ENCODE measurements around the gene SLX4IP.

GRCh38 chr20:10527781-10528180 lies 92.7 kb downstream of the SLX4IP start:
- TF ChIP-seq CTCF (IDR thresholded peaks at IDR 0.05) (no peak), POLR2A (IDR thresholded peaks at IDR 0.05) (no peak), EP300 (IDR thresholded peaks at IDR 0.05) (no peak), POLR2AphosphoS5 (IDR thresholded peaks at IDR 0.05) (no peak)
